Breast epithelium (tissue), 3 donors: ENCODE data around the gene ARHGEF26.

Source experiments
- POLR2AphosphoS5 ChIP-seq, 3 donors: sonication (generic); formaldehyde crosslinking; IDR thresholded peaks; one replicate each; pipeline ENCODE4 v1.6.1; 2017; ENCODE audit warnings: antibody characterized with exemption in 3 of 3
- TF ChIP-seq, protein P1 (sequence below), 3 donors: fragments of 450-650 bp; IDR thresholded peaks; one replicate each; pipeline ENCODE4 v1.5.1; 2016 to 2017; ENCODE audit warnings: antibody characterized with exemption in 3 of 3, mild to moderate bottlenecking in 3 of 3, moderate library complexity in 3 of 3

DNA sequence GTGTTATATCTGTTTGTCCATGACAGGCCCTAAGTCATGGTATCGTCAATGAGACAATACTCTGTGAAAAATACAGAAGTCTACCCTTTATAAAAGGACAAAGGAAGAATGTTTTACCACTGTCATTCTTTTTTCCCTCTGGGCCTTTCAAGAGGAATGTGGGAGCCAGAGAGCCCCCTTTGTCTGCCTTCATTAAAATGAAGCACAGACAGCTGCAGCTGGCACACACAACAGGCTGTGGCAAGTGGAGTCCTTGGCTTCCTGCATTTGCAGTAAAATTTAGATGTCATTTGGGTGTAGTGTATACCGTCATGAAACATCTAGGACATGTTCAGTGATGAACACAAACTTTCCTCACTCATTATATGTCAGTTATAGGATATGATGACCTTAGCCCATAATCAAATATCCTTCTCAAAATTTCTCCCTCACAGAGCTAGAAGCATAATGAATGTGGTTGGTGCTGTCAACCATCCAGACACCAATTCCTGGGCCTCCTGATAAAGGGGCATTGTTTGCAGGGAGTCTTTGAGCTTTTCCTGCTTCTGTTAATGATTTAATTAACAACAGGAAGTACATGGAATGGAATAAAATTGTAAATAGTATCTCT, 126.7 kb downstream of the ARHGEF26 start:
- no peak for TF ChIP-seq POLR2AphosphoS5 (IDR thresholded peaks at IDR 0.05)
- TF ChIP-seq, protein P1, sequence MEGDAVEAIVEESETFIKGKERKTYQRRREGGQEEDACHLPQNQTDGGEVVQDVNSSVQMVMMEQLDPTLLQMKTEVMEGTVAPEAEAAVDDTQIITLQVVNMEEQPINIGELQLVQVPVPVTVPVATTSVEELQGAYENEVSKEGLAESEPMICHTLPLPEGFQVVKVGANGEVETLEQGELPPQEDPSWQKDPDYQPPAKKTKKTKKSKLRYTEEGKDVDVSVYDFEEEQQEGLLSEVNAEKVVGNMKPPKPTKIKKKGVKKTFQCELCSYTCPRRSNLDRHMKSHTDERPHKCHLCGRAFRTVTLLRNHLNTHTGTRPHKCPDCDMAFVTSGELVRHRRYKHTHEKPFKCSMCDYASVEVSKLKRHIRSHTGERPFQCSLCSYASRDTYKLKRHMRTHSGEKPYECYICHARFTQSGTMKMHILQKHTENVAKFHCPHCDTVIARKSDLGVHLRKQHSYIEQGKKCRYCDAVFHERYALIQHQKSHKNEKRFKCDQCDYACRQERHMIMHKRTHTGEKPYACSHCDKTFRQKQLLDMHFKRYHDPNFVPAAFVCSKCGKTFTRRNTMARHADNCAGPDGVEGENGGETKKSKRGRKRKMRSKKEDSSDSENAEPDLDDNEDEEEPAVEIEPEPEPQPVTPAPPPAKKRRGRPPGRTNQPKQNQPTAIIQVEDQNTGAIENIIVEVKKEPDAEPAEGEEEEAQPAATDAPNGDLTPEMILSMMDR (IDR thresholded peaks at IDR 0.05), result no peak
